HL-60 (cell line): Measurements from ENCODE around the gene DNAH8.

ENCODE experiments used
- DNase-seq, 2 experiments: peaks; one replicate each; pipeline ENCODE4 v3.0.0-alpha.2; 2010 to 2020; ENCODE audit warnings: low read depth in 1 of 2, low spot score in 1 of 2
- H3K27ac ChIP-seq: fragments of 250-450 bp; sonication (Bioruptor Pico); replicated peaks from 2 replicates; pipeline ENCODE4 v1.5.1; 2020; ENCODE audit warnings: mild to moderate bottlenecking, moderate library complexity
- H3K27me3 ChIP-seq: fragments of 250-450 bp; sonication (Bioruptor Pico); 2 replicates; pipeline ENCODE4 v1.5.1; 2021; ENCODE audit warnings: mild to moderate bottlenecking, moderate library complexity; ENCODE audit not compliant: insufficient read depth, poor library complexity, severe bottlenecking
- H3K4me3 ChIP-seq: replicated peaks from 2 replicates; pipeline ENCODE4 v1.5.1; 2011; ENCODE audit warnings: mild to moderate bottlenecking, control low read depth, low read length; ENCODE audit not compliant: insufficient read depth
- GABPA ChIP-seq: IDR thresholded peaks from 2 replicates; pipeline ENCODE4 v1.6.1; 2012; ENCODE audit warnings: low read depth
- POLR2AphosphoS5 ChIP-seq: IDR thresholded peaks from 2 replicates; pipeline ENCODE4 v1.6.1; 2012; ENCODE audit warnings: low read depth
- SPI1 ChIP-seq: IDR thresholded peaks from 2 replicates; pipeline ENCODE4 v1.6.1; 2012; ENCODE audit warnings: low read depth, mild to moderate bottlenecking, borderline replicate concordance
- TF ChIP-seq, protein P1 (sequence below): IDR thresholded peaks from 2 replicates; pipeline ENCODE4 v1.6.1; 2012; ENCODE audit warnings: low read depth; ENCODE audit not compliant: insufficient replicate concordance
- TF ChIP-seq, protein P2 (sequence below): IDR thresholded peaks from one replicate; pipeline ENCODE4 v1.5.1; 2011; ENCODE audit warnings: low read length, control low read depth, inconsistent platforms; ENCODE audit not compliant: insufficient read depth

Gene DNAH8

DNA sequence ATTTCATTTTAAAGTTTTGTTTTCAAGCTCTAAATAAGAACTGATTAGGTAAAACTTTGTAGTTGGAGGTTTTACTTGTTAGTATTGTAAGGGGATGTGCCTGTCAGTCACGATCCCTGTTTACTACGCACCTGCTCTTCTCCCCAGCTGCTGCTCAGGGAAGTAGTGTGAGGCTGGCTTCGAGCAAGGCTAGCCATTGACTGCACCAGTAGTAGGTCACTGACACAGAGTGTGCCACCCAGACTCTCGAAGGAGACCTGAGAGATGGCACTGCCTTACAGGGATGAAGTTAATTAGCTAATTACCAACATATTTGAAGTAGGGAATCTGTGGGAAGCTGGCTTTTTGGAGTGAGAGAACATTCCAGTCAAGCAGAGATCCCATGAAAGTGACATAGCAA, 89.2 kb downstream of the DNAH8 start:
- TF ChIP-seq SPI1 (no peak), GABPA (no peak), POLR2AphosphoS5 (no peak)
- TF ChIP-seq, protein P1, sequence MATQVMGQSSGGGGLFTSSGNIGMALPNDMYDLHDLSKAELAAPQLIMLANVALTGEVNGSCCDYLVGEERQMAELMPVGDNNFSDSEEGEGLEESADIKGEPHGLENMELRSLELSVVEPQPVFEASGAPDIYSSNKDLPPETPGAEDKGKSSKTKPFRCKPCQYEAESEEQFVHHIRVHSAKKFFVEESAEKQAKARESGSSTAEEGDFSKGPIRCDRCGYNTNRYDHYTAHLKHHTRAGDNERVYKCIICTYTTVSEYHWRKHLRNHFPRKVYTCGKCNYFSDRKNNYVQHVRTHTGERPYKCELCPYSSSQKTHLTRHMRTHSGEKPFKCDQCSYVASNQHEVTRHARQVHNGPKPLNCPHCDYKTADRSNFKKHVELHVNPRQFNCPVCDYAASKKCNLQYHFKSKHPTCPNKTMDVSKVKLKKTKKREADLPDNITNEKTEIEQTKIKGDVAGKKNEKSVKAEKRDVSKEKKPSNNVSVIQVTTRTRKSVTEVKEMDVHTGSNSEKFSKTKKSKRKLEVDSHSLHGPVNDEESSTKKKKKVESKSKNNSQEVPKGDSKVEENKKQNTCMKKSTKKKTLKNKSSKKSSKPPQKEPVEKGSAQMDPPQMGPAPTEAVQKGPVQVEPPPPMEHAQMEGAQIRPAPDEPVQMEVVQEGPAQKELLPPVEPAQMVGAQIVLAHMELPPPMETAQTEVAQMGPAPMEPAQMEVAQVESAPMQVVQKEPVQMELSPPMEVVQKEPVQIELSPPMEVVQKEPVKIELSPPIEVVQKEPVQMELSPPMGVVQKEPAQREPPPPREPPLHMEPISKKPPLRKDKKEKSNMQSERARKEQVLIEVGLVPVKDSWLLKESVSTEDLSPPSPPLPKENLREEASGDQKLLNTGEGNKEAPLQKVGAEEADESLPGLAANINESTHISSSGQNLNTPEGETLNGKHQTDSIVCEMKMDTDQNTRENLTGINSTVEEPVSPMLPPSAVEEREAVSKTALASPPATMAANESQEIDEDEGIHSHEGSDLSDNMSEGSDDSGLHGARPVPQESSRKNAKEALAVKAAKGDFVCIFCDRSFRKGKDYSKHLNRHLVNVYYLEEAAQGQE, result no peak
- TF ChIP-seq, protein P2, sequence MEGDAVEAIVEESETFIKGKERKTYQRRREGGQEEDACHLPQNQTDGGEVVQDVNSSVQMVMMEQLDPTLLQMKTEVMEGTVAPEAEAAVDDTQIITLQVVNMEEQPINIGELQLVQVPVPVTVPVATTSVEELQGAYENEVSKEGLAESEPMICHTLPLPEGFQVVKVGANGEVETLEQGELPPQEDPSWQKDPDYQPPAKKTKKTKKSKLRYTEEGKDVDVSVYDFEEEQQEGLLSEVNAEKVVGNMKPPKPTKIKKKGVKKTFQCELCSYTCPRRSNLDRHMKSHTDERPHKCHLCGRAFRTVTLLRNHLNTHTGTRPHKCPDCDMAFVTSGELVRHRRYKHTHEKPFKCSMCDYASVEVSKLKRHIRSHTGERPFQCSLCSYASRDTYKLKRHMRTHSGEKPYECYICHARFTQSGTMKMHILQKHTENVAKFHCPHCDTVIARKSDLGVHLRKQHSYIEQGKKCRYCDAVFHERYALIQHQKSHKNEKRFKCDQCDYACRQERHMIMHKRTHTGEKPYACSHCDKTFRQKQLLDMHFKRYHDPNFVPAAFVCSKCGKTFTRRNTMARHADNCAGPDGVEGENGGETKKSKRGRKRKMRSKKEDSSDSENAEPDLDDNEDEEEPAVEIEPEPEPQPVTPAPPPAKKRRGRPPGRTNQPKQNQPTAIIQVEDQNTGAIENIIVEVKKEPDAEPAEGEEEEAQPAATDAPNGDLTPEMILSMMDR, result no peak
- no peak overlapping the region for H3K27ac ChIP-seq
- H3K27me3 ChIP-seq, result peaks cover 11% of the 10 kb centered on the region
- no peak for DNase-seq
- H3K4me3 ChIP-seq, result no peak overlapping the region

DNA sequence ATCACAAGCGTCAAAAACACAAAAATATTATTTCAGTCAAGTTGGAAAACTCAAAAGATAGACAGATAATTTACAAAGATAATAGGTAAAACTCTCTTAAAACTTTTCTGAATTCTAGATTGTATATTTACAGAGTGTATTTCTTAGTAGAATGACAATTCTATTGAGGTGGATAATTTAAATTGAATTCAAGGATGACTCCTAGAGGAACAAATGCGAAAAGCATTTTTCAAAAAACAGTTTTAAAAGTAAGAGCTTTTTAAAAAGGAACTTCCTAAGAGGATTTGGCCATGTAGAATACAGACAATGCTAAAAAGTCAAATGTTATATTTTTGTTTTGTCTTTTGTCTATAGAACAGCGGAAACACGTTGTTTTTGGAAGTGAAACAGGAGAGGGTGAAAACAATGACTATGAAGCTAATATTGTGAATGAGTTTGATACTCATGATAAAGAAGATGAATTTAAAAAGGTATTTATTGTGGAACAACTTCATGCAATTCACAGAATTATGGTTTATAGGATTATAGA, 90.1 kb downstream of the DNAH8 start:
- H3K27ac ChIP-seq, result no peak overlapping the region
- TF ChIP-seq POLR2AphosphoS5 (no peak), SPI1 (no peak), GABPA (no peak)
- TF ChIP-seq, protein P2, result no peak
- TF ChIP-seq, protein P1, result no peak
- peaks cover 11% of the 10 kb centered on the region for H3K27me3 ChIP-seq
- H3K4me3 ChIP-seq, result no peak overlapping the region
- DNase-seq, result no peak

DNA sequence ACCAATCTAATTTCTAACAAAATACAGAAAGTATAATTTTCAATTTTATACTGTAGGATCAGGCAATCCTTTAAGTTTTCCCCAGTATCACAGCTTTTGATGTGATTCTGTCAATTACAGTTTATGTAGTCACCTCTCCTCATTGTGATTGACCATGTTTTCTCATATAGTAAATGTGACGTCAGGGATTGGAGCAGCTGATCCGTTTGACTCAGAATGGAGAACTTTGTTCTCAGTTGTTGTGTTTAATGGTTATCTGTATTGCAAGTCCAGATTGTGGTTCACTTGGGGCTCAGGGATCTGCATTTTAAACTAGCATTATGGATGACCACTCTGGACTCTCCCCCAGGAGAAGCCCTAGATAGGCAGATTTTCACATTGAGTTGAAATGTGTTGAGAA, 90.6 kb downstream of the DNAH8 start:
- no peak overlapping the region for H3K4me3 ChIP-seq
- TF ChIP-seq SPI1, result no peak
- TF ChIP-seq, protein P1, result no peak
- TF ChIP-seq, protein P2, result no peak
- TF ChIP-seq POLR2AphosphoS5, result no peak
- no peak for TF ChIP-seq GABPA
- peaks cover 11% of the 10 kb centered on the region for H3K27me3 ChIP-seq
- no peak overlapping the region for H3K27ac ChIP-seq
- DNase-seq, result no peak
